ENCODE measurements around the gene CRX. TPM values are rescaled to one million over a fixed set of nuclear protein-coding genes. Genes with fewer than 3 reads are reported as not detected.
"Not testable (repeated sequence)": the region's sequence is repeated elsewhere in the genome, so short reads cannot be mapped to it uniquely, and the experiment has no call there.

CRX gene
- total RNA-seq (2014; rRNA removed; shearing (Covaris generic)), result not detected in 2 replicates

GRCh38 chr19:47821460-47822020 is at the start of gene CRX:
CRX (plus strand) TSS chr19:47821937; CDS start chr19:47834444, 12,507 bp downstream.
- no peak for DNase-seq (ENCODE audit: low read depth)

- peak; percentile 41 for DNase-seq (ENCODE audit: low read depth)
Measured at GRCh38 chr19:47776568-47776967, 45.2 kb upstream of the CRX start.

- DNase-seq (ENCODE audit: low read depth), result not testable (repeated sequence)
Measured at GRCh38 chr19:47777245-47778048, 44.3 kb upstream of the CRX start.

GRCh38 chr19:47778049-47778953 is 43.4 kb upstream of the CRX start, which contains the start of gene SELENOW:
SELENOW (plus strand) TSS chr19:47778703; CDS start chr19:47778786, 83 bp downstream.
- peak; percentile 83 for DNase-seq (ENCODE audit: low read depth)

- no peak for DNase-seq (ENCODE audit: low read depth)
Measured at GRCh38 chr19:47778954-47779351, 42.8 kb upstream of the CRX start.

GRCh38 chr19:47779524-47780214 is 42.1 kb upstream of the CRX start:
- DNase-seq (ENCODE audit: low read depth), result no peak

- no peak for DNase-seq (ENCODE audit: low read depth)
Measured at GRCh38 chr19:47780215-47780551, 41.6 kb upstream of the CRX start.

- DNase-seq (ENCODE audit: low read depth), result no peak
Measured at GRCh38 chr19:47781590-47782262, 40.0 kb upstream of the CRX start.

- no peak for DNase-seq (ENCODE audit: low read depth)
Measured at GRCh38 chr19:47786566-47786965, 35.2 kb upstream of the CRX start.

- not testable (repeated sequence) for DNase-seq (ENCODE audit: low read depth)
Measured at GRCh38 chr19:47787307-47787706, 34.4 kb upstream of the CRX start.

- DNase-seq (ENCODE audit: low read depth), result not testable (repeated sequence)
Measured at GRCh38 chr19:47789811-47790210, 31.9 kb upstream of the CRX start.

GRCh38 chr19:47790398-47790814 is 31.3 kb upstream of the CRX start:
- DNase-seq (ENCODE audit: low read depth), result peak; percentile 81

GRCh38 chr19:47792616-47793015 is 29.1 kb upstream of the CRX start:
- DNase-seq (ENCODE audit: low read depth), result no peak

- DNase-seq (ENCODE audit: low read depth), result no peak
Measured at GRCh38 chr19:47794526-47794925, 27.2 kb upstream of the CRX start.

GRCh38 chr19:47796785-47797184 is 25.0 kb upstream of the CRX start:
- DNase-seq (ENCODE audit: low read depth), result no peak

- DNase-seq (ENCODE audit: low read depth), result no peak
Measured at GRCh38 chr19:47797996-47798903, 23.5 kb upstream of the CRX start.

- no peak for DNase-seq (ENCODE audit: low read depth)
Measured at GRCh38 chr19:47798904-47799266, 22.9 kb upstream of the CRX start.

GRCh38 chr19:47801270-47801669 is 20.5 kb upstream of the CRX start:
- no peak for DNase-seq (ENCODE audit: low read depth)

- DNase-seq (ENCODE audit: low read depth), result no peak
Measured at GRCh38 chr19:47802521-47803043, 19.2 kb upstream of the CRX start.

- DNase-seq (ENCODE audit: low read depth), result not testable (repeated sequence)
Measured at GRCh38 chr19:47803148-47803547, 18.6 kb upstream of the CRX start.

Measured in Daoy (cell line).